H9 (cell line): ENCODE data around the gene ELOVL6. TPM values are rescaled to one million over a fixed set of nuclear protein-coding genes. Genes with fewer than 3 reads are reported as not detected.

ENCODE experiments used
- DNase-seq: peaks from one replicate; pipeline ENCODE4 v3.0.0-alpha.2; 2017
- H2AFZ ChIP-seq: one replicate; pipeline ENCODE4 v1.6.1; 2013; ENCODE audit warnings: mild to moderate bottlenecking, low read length, control low read depth, moderate library complexity
- H2AK5ac ChIP-seq: 2 replicates; pipeline ENCODE4 v1.6.1; 2013; ENCODE audit warnings: low read length, control low read depth, mixed read lengths; ENCODE audit not compliant: insufficient read length
- H2BK120ac ChIP-seq: one replicate; pipeline ENCODE4 v1.6.1; 2013; ENCODE audit warnings: low read depth, mild to moderate bottlenecking, low read length, control low read depth, inconsistent platforms; ENCODE audit not compliant: poor library complexity, severe bottlenecking
- H2BK12ac ChIP-seq: 2 replicates; pipeline ENCODE4 v1.6.1; 2013; ENCODE audit warnings: low read length, control low read depth, mixed read lengths, low read depth; ENCODE audit not compliant: insufficient read length
- H2BK15ac ChIP-seq: 2 replicates; pipeline ENCODE4 v1.6.1; 2013; ENCODE audit warnings: low read depth, low read length, control low read depth
- H2BK20ac ChIP-seq: one replicate; pipeline ENCODE4 v1.6.1; 2013; ENCODE audit warnings: low read depth, mild to moderate bottlenecking, low read length, control low read depth, inconsistent platforms; ENCODE audit not compliant: poor library complexity, severe bottlenecking
- H2BK5ac ChIP-seq: 2 replicates; pipeline ENCODE4 v1.6.1; 2013; ENCODE audit warnings: low read length, control low read depth, mixed read lengths; ENCODE audit not compliant: insufficient read length
- H3K14ac ChIP-seq: 2 replicates; pipeline ENCODE4 v1.6.1; 2013; ENCODE audit warnings: low read length, control low read depth; ENCODE audit not compliant: insufficient read depth
- H3K18ac ChIP-seq: 2 replicates; pipeline ENCODE4 v1.6.1; 2013; ENCODE audit warnings: low read depth, mild to moderate bottlenecking, mixed read lengths, low read length, control low read depth; ENCODE audit not compliant: insufficient read length
- H3K23ac ChIP-seq: 2 replicates; pipeline ENCODE4 v1.6.1; 2013; ENCODE audit warnings: low read length, control low read depth, mixed read lengths, low read depth; ENCODE audit not compliant: insufficient read length
- H3K23me2 ChIP-seq: 2 replicates; pipeline ENCODE4 v1.6.1; 2013; ENCODE audit warnings: low read depth, mild to moderate bottlenecking, mixed read lengths, low read length, control low read depth; ENCODE audit not compliant: insufficient read length, poor library complexity, severe bottlenecking
- H3K27ac ChIP-seq: 2 replicates; pipeline ENCODE4 v1.5.1; 2013; ENCODE audit warnings: low read length, control low read depth, mixed read lengths, low read depth; ENCODE audit not compliant: insufficient read length
- H3K27me3 ChIP-seq: 2 replicates; pipeline ENCODE4 v1.6.1; 2013; ENCODE audit warnings: low read length, control low read depth, inconsistent platforms; ENCODE audit not compliant: insufficient read depth
- H3K4ac ChIP-seq: 2 replicates; pipeline ENCODE4 v1.6.1; 2013; ENCODE audit warnings: low read depth, mild to moderate bottlenecking, control low read depth, inconsistent platforms, low read length, moderate library complexity
- H3K4me1 ChIP-seq: 2 replicates; pipeline ENCODE4 v1.6.1; 2013; ENCODE audit warnings: low read length, control low read depth, inconsistent platforms; ENCODE audit not compliant: insufficient read depth
- H3K4me2 ChIP-seq: 2 replicates; pipeline ENCODE4 v1.6.1; 2013; ENCODE audit warnings: low read length, control low read depth, mixed read lengths; ENCODE audit not compliant: insufficient read length, insufficient read depth
- H3K56ac ChIP-seq: 2 replicates; pipeline ENCODE4 v1.6.1; 2013; ENCODE audit warnings: low read depth, mild to moderate bottlenecking, mixed read lengths, low read length, control low read depth; ENCODE audit not compliant: insufficient read length
- H3K79me1 ChIP-seq: 2 replicates; pipeline ENCODE4 v1.6.1; 2013; ENCODE audit warnings: low read depth, mild to moderate bottlenecking, moderate library complexity, low read length, control low read depth, inconsistent platforms; ENCODE audit not compliant: insufficient read depth, poor library complexity, severe bottlenecking
- H3K79me2 ChIP-seq: 2 replicates; pipeline ENCODE4 v1.6.1; 2013; ENCODE audit warnings: low read length, control low read depth, inconsistent platforms; ENCODE audit not compliant: insufficient read depth
- H3K9ac ChIP-seq: 2 replicates; pipeline ENCODE4 v1.6.1; 2013; ENCODE audit warnings: low read length, control low read depth, mixed read lengths; ENCODE audit not compliant: insufficient read length; ENCODE audit errors: extremely low read depth
- H3K9me3 ChIP-seq: one replicate; pipeline ENCODE4 v1.6.1; 2013; ENCODE audit warnings: low read depth, low read length, inconsistent platforms; ENCODE audit not compliant: control insufficient read depth
- H3T11ph ChIP-seq: one replicate; pipeline ENCODE4 v1.6.1; 2013; ENCODE audit warnings: mild to moderate bottlenecking, low read length, control low read depth, inconsistent platforms
- H4K20me1 ChIP-seq: one replicate; pipeline ENCODE4 v1.6.1; 2013; ENCODE audit not compliant: control insufficient read depth, insufficient read length, insufficient read depth
- H4K5ac ChIP-seq: 2 replicates; pipeline ENCODE4 v1.6.1; 2013; ENCODE audit warnings: low read depth, mild to moderate bottlenecking, mixed read lengths, low read length, control low read depth; ENCODE audit not compliant: insufficient read length
- H4K8ac ChIP-seq: replicated peaks from 2 replicates; pipeline ENCODE4 v1.6.1; 2013; ENCODE audit warnings: low read length, control low read depth, mixed read lengths, low read depth; ENCODE audit not compliant: insufficient read length
- H4K91ac ChIP-seq: 2 replicates; pipeline ENCODE4 v1.6.1; 2013; ENCODE audit warnings: low read depth, mild to moderate bottlenecking, moderate library complexity, mixed read lengths, low read length, control low read depth; ENCODE audit not compliant: insufficient read length
- H3K27ac Mint-ChIP-seq, 3 experiments: 2 replicates in 2 of 3; 3 replicates in 1 of 3; pipeline ENCODE4 v1.8.0; 2020 to 2021; ENCODE audit warnings: mixed read lengths in 3 of 3, mild to moderate bottlenecking in 1 of 3, moderate library complexity in 1 of 3
- H3K27me3 Mint-ChIP-seq: 2 replicates; pipeline ENCODE4 v1.8.0; 2021; ENCODE audit warnings: low read depth, mild to moderate bottlenecking, moderate library complexity, mixed read lengths
- H3K36me3 Mint-ChIP-seq, 3 experiments: 2 replicates in 2 of 3; 3 replicates in 1 of 3; pipeline ENCODE4 v1.8.0; 2020 to 2021; ENCODE audit warnings: low read depth in 3 of 3, mixed read lengths in 3 of 3; ENCODE audit not compliant: insufficient read depth in 1 of 3
- H3K4me1 Mint-ChIP-seq, 2 experiments: 2 replicates each; pipeline ENCODE4 v1.8.0; 2020; ENCODE audit warnings: mixed read lengths in 2 of 2
- H3K4me3 Mint-ChIP-seq, 2 experiments: 2 replicates in 1 of 2; 3 replicates in 1 of 2; pipeline ENCODE4 v1.8.0; 2020 to 2021; ENCODE audit warnings: mild to moderate bottlenecking in 2 of 2, mixed read lengths in 2 of 2, moderate library complexity in 1 of 2
- H3K9me3 Mint-ChIP-seq, 2 experiments: 2 replicates in 1 of 2; 3 replicates in 1 of 2; pipeline ENCODE4 v1.8.0; 2020; ENCODE audit warnings: mild to moderate bottlenecking in 2 of 2, mixed read lengths in 2 of 2, moderate library complexity in 1 of 2
- CTCF ChIP-seq: fragments of 200-600 bp; sonication (generic); conservative IDR thresholded peaks from 3 replicates; pipeline ENCODE4 v1.8.0; 2021; ENCODE audit warnings: antibody characterized with exemption, mild to moderate bottlenecking
- WGBS: extraction: QIAGEN DNeasy Blood & Tissue Kit; methylation state at CpG from one replicate; pipeline ENCODE4 v1.1.7; 2013; ENCODE audit warnings: missing lambda C conversion rate, low lambda C conversion rate, mixed read lengths; ENCODE audit not compliant: insufficient read length; ENCODE audit errors: extremely low coverage; 5-methylcytosine and 5-hydroxymethylcytosine counted together
- total RNA-seq: library from RNA; stranded (reverse); gene quantifications from 2 replicates; pipeline ENCODE4 v1.2.1, GENCODE V29; 2021

ELOVL6 gene
- total RNA-seq, 1 experiment from 2014 or later: 64.6 TPM

- Histone ChIP-seq H3K14ac (no peak overlapping the region), H4K5ac (no peak overlapping the region), H4K20me1 (no peaks in the 10 kb centered on the region), H3K9me3 (no peaks in the 10 kb centered on the region), H3K23me2 (no peaks in the 10 kb centered on the region), H2BK20ac (no peak overlapping the region), H2BK15ac (no peak overlapping the region), H2BK5ac (no peak overlapping the region), H3K9ac (no peak overlapping the region), H2BK12ac (no peak overlapping the region), H3K4ac (no peak overlapping the region), H3K79me1 (peaks cover 2% of the 10 kb centered on the region), H3K23ac (no peak overlapping the region), H2BK120ac (no peak overlapping the region), H3K56ac (no peak overlapping the region), H3K27me3 (no peaks in the 10 kb centered on the region), H4K8ac (no peak overlapping the region), H2AK5ac (no peak overlapping the region), H3K79me2 (peaks cover 16% of the 10 kb centered on the region), H3K18ac (no peak overlapping the region), H3K27ac (peak overlapping the region; percentile 24), H4K91ac (no peak overlapping the region), H3K4me2 (no peak overlapping the region), H3K4me1 (peaks cover 4% of the 10 kb centered on the region; the same call in 1 of the 2 replicates), H2AFZ (no peak overlapping the region), H3T11ph (no peak overlapping the region)
- TF ChIP-seq CTCF: no peak
- no CpG with 5 or more reads among the region's 1 CpG for WGBS
- no peak overlapping the region; a peak in 1 of 5 replicates for H3K4me3 Mint-ChIP-seq
- H3K9me3 Mint-ChIP-seq: no peaks in the 10 kb centered on the region
- no peak for DNase-seq
- H3K27me3 Mint-ChIP-seq: no peaks in the 10 kb centered on the region
- H3K4me1 Mint-ChIP-seq: peaks cover 34 to 35% of the 10 kb centered on the region in 2 experiments
- H3K27ac Mint-ChIP-seq: peak overlapping the region; percentile 12 to 89 (median 29); a peak in 6 of 7 replicates
- peaks cover 20 to 30% (median 22%) of the 10 kb centered on the region in 3 experiments; a peak in 6 of 7 replicates for H3K36me3 Mint-ChIP-seq
Observed at GRCh38 chr4:110184791-110185155, 13.6 kb downstream of the ELOVL6 start.
